Prostate gland (tissue), 2 donors: Measurements from ENCODE around the gene TMEM51.

Experiments used
- POLR2A ChIP-seq: fragments of 450-650 bp; IDR thresholded peaks from one replicate; pipeline ENCODE4 v1.6.1; 2016; ENCODE audit warnings: antibody characterized with exemption, mild to moderate bottlenecking
- POLR2AphosphoS5 ChIP-seq: sonication (generic); formaldehyde crosslinking; IDR thresholded peaks from one replicate; pipeline ENCODE4 v1.6.1; 2017; ENCODE audit warnings: antibody characterized with exemption
- TF ChIP-seq, protein P1 (sequence below), 4 experiments: fragments of 200-600 bp in 2 of 4; fragments of 450-650 bp in 2 of 4; sonication (generic) in 2 of 4; IDR thresholded peaks; 1 replicate in 3 of 4; 2 replicates in 1 of 4; pipeline ENCODE4 v1.5.1; 2016 to 2019; ENCODE audit warnings: antibody characterized with exemption in 4 of 4, mild to moderate bottlenecking in 2 of 4, moderate library complexity in 2 of 4

DNA sequence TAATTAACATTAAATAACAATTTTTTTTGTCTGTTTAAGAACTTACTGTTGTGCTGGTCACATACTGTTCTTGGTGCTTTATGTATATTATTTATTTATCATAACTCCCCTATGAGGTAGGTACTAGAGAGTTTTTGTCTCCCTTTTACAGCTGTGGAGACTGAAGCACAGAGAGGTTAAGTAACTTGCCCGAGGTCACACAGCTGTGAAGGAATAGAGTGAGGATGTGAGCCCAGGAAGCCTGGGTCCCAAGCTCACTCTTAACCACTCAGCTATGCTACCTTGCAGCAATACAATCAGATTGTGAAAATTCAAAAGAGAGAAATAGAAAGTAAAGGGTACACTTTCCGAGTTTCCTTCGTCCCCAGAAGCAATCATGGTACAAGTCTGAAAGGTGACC is 57.9 kb downstream of the TMEM51 start:
- TF ChIP-seq, protein P1, sequence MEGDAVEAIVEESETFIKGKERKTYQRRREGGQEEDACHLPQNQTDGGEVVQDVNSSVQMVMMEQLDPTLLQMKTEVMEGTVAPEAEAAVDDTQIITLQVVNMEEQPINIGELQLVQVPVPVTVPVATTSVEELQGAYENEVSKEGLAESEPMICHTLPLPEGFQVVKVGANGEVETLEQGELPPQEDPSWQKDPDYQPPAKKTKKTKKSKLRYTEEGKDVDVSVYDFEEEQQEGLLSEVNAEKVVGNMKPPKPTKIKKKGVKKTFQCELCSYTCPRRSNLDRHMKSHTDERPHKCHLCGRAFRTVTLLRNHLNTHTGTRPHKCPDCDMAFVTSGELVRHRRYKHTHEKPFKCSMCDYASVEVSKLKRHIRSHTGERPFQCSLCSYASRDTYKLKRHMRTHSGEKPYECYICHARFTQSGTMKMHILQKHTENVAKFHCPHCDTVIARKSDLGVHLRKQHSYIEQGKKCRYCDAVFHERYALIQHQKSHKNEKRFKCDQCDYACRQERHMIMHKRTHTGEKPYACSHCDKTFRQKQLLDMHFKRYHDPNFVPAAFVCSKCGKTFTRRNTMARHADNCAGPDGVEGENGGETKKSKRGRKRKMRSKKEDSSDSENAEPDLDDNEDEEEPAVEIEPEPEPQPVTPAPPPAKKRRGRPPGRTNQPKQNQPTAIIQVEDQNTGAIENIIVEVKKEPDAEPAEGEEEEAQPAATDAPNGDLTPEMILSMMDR (IDR thresholded peaks at IDR 0.05): no peak
- TF ChIP-seq POLR2AphosphoS5: no peak
- TF ChIP-seq POLR2A: no peak
